Measurements from ENCODE around the gene NKAIN2.
"Not testable (repeated sequence)": the region's sequence is repeated elsewhere in the genome, so short reads cannot be mapped to it uniquely, and the experiment has no call there.

Gene NKAIN2

DNA sequence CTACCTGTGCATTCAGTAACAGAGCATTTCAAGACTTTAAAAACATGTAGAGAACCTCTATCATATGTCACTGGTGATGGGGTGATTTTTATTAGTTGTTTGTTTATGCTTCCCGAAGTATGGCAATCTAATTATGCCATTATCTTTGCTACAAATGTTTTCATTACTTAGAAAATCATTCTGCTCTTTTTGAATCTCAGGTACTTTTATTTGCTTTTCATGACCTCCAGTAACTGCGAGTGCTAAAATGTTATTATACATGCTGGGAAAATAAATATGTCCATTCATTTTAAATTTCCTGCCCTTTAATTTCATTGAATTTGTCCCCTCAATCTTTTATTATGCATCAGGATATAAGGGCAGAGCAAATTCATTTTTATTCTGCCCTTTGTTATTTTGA, 515.7 kb downstream of the NKAIN2 start:
- TF ChIP-seq, protein P1, sequence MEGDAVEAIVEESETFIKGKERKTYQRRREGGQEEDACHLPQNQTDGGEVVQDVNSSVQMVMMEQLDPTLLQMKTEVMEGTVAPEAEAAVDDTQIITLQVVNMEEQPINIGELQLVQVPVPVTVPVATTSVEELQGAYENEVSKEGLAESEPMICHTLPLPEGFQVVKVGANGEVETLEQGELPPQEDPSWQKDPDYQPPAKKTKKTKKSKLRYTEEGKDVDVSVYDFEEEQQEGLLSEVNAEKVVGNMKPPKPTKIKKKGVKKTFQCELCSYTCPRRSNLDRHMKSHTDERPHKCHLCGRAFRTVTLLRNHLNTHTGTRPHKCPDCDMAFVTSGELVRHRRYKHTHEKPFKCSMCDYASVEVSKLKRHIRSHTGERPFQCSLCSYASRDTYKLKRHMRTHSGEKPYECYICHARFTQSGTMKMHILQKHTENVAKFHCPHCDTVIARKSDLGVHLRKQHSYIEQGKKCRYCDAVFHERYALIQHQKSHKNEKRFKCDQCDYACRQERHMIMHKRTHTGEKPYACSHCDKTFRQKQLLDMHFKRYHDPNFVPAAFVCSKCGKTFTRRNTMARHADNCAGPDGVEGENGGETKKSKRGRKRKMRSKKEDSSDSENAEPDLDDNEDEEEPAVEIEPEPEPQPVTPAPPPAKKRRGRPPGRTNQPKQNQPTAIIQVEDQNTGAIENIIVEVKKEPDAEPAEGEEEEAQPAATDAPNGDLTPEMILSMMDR (IDR thresholded peaks at IDR 0.05; ENCODE audit: insufficient read depth, low read length, missing control alignments) = no peak
- POLR2A ChIA-PET = no interaction called here
- no peak for DNase-seq (ENCODE audit: low read depth, low spot score)
- no peak overlapping the region for H3K4me3 ChIP-seq (ENCODE audit: low read depth, low read length)
- CTCF ChIA-PET = no interaction called here

DNA sequence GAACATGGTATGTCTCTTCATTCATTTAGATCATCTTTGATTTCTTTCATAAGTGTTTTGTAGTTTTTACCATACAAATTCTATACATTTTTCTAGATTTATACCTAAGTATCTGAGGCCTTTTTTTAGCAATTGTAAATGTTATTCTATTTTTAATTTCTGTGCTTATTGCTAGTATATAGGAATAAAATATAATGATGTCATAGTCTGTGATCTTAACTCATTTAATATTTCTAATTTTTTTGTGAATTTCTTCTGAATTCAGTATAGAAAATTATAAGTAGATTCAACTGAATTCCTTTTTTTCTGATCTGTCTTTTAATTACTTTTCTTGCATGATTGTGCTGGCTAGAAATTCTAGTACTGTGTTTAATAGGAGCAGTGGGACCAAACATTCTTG, 520.6 kb downstream of the NKAIN2 start:
- TF ChIP-seq, protein P1 (IDR thresholded peaks at IDR 0.05; ENCODE audit: insufficient read depth, low read length, missing control alignments) = no peak
- no peak overlapping the region for H3K4me3 ChIP-seq (ENCODE audit: low read depth, low read length)
- no peak for DNase-seq (ENCODE audit: low read depth, low spot score)
- ChIA-PET CTCF (no interaction called here), POLR2A (no interaction called here)

DNA sequence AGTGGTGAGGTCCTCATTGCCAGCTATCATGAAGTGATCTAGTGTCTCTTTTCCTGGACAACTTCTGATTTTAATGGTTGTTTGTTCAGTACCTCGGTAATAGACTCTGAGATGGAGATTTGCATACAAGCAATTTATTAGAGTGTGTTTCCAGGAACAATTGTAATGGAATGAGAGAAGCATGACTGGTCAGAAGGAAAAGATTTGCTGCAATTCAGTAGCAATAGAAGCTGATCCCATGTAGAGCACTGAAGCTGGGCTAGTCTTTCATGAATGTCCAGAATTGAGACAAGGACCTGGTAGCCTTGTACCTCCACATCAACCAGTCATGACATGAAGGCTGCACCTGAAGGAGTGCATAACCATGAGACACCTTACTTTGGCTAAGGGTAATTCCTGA, 526.5 kb downstream of the NKAIN2 start:
- ChIA-PET POLR2A (no interaction called here), CTCF (no interaction called here)
- no peak for DNase-seq (ENCODE audit: low read depth, low spot score)
- TF ChIP-seq, protein P1 (IDR thresholded peaks at IDR 0.05; ENCODE audit: insufficient read depth, low read length, missing control alignments) = no peak
- no peak overlapping the region for H3K4me3 ChIP-seq (ENCODE audit: low read depth, low read length)

- ChIA-PET CTCF (no interaction called here), POLR2A (no interaction called here)
- TF ChIP-seq, protein P1 (IDR thresholded peaks at IDR 0.05; ENCODE audit: insufficient read depth, low read length, missing control alignments) = no peak
- DNase-seq (ENCODE audit: low read depth, low spot score) = no peak
- no peak overlapping the region for H3K4me3 ChIP-seq (ENCODE audit: low read depth, low read length)
These were observed 530.7 kb downstream of the NKAIN2 start for GRCh38 chr6:124334359-124334758.

DNA sequence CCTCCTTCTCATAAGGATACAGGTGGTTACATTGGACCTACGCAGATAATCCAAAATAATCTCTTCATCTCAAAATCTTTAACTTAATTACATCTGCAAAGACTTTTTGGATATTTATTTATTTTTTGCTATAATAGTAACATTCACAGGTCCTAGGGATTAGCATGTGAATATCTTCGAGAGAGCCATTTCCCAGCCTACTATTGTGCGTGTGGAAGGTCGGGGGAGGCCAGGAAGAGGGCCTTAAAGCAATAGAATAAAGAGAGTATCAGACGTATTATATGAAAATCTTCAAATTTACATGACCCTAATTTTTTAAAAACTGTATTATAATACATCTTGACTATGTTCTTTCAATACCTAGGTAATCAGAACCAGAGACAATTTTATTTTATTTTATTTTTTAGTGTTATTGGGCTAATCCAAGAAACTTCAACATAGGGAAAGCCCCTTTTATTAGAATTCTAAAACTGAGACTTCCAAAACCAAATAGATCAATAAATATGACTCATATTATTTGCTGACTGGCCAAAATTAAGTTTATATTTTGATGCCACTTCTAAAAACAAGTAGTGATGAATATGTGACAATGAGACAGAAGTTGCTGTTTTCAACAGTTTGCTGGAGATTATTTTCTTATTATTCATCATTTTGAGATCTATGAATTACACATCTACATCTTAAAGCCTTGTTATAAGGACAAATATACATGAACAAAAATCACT, 536.1 kb downstream of the NKAIN2 start:
- ChIA-PET CTCF (no interaction called here), POLR2A (no interaction called here)
- no peak overlapping the region for H3K4me3 ChIP-seq (ENCODE audit: low read depth, low read length)
- TF ChIP-seq, protein P1 (IDR thresholded peaks at IDR 0.05; ENCODE audit: insufficient read depth, low read length, missing control alignments) = no peak
- no peak for DNase-seq (ENCODE audit: low read depth, low spot score)

- DNase-seq (ENCODE audit: low read depth, low spot score); CTCF ChIA-PET; POLR2A ChIA-PET: not testable (repeated sequence)
These were observed 544.7 kb downstream of the NKAIN2 start for GRCh38 chr6:124348339-124348738.

GRCh38 chr6:124355146-124355545, 551.5 kb downstream of the NKAIN2 start:
- H3K4me3 ChIP-seq (ENCODE audit: low read depth, low read length) = no peak overlapping the region
- CTCF ChIA-PET = no interaction called here
- DNase-seq (ENCODE audit: low read depth, low spot score) = no peak
- TF ChIP-seq, protein P1 (IDR thresholded peaks at IDR 0.05; ENCODE audit: insufficient read depth, low read length, missing control alignments) = no peak
- POLR2A ChIA-PET = no interaction called here

More at GRCh38 chr6:124348339-124348738, 544.7 kb downstream of the NKAIN2 start:
- not testable (repeated sequence) for H3K4me3 ChIP-seq (ENCODE audit: low read depth, low read length)
